GM12878 (cell line): ENCODE measurements around the gene HK2. TPM values are rescaled to one million over a fixed set of nuclear protein-coding genes. Genes with fewer than 3 reads are reported as not detected.

Source experiments
- ATAC-seq: fragments of 200-7000 bp; cut with Tn5 transposase; 3 replicates; pipeline ENCODE4 v1.9.1; 2020; ENCODE audit warnings: mild to moderate bottlenecking, moderate library complexity
- BruUV-seq: library from RNA; stranded (reverse); fragments of 400-500 nt; replicated peaks from 2 replicates; lab custom pipeline; 2021; lab: Mats Ljungman, UMichigan
- CTCF ChIA-PET: fragments of 300-600 bp; sonication (Branson Sonifier 250); formaldehyde crosslinking; extraction: SDS; loops from one replicate; lab custom pipeline; 2021; ENCODE audit warnings: inconsistent platforms; lab: Yijun Ruan, JAX
- POLR2A ChIA-PET: fragments of 350-600 bp; formaldehyde crosslinking; extraction: SDS; loops from one replicate; lab custom pipeline; 2021; ENCODE audit warnings: inconsistent platforms; lab: Charles Lee
- RAD21 ChIA-PET: fragments of 300-600 bp; sonication (Branson Sonifier 250); formaldehyde crosslinking; loops from one replicate; lab custom pipeline; 2023; ENCODE audit warnings: antibody characterized with exemption; ENCODE audit not compliant: unreplicated experiment; lab: Charles Lee
- SMC1A ChIA-PET: fragments of 300-600 bp; sonication (Branson Sonifier 250); formaldehyde crosslinking; loops from one replicate; lab custom pipeline; 2023; ENCODE audit not compliant: unreplicated experiment, uncharacterized antibody; lab: Charles Lee
- DNase-seq: peaks from one replicate; pipeline ENCODE4 v3.0.0-alpha.2; 2011; ENCODE audit warnings: low read depth, low spot score
- FAIRE-seq: peaks from 3 replicates; lab custom pipeline; 2011; peaks lifted over from hg19 to GRCh38; lab: Jason Lieb, UNC
- H2AFZ ChIP-seq: 2 replicates; pipeline ENCODE4 v1.6.0; 2011; ENCODE audit warnings: low read depth, low read length, control low read depth; ENCODE audit not compliant: control insufficient read depth
- H3K27ac ChIP-seq: 2 replicates; pipeline ENCODE4 v1.5.1; 2011; ENCODE audit warnings: control low read depth; ENCODE audit not compliant: control insufficient read depth, insufficient read depth
- H3K27me3 ChIP-seq, 2 experiments: replicated peaks in 1 of 2; 2 replicates each; pipeline versions ENCODE4 v1.6.0 to v1.6.1; 2011; ENCODE audit warnings: low read length in 1 of 2; ENCODE audit not compliant: control insufficient read depth in 2 of 2, insufficient read depth in 2 of 2
- H3K36me3 ChIP-seq, 2 experiments: 2 replicates each; pipeline ENCODE4 v1.5.1; 2011; ENCODE audit warnings: low read length in 1 of 2; ENCODE audit not compliant: control insufficient read depth in 2 of 2, insufficient read depth in 2 of 2
- H3K4me1 ChIP-seq: 2 replicates; pipeline ENCODE4 v1.6.1; 2011; ENCODE audit warnings: mild to moderate bottlenecking, low read length, moderate library complexity, mixed read lengths; ENCODE audit not compliant: control insufficient read depth, insufficient read depth
- H3K4me2 ChIP-seq: 2 replicates; pipeline ENCODE4 v1.6.0; 2011; ENCODE audit warnings: control low read depth; ENCODE audit not compliant: control insufficient read depth, insufficient read depth
- H3K4me3 ChIP-seq: fragments of 200-600 bp; sonication (generic); 2 replicates; pipeline ENCODE4 v1.5.1; 2016
- H3K79me2 ChIP-seq: 2 replicates; pipeline ENCODE4 v1.6.0; 2011; ENCODE audit warnings: low read length; ENCODE audit not compliant: control insufficient read depth, insufficient read depth
- H3K9ac ChIP-seq: 2 replicates; pipeline ENCODE4 v1.8.0; 2011; ENCODE audit warnings: low read length, control low read depth, mixed read lengths; ENCODE audit not compliant: control insufficient read depth, insufficient read depth
- H3K9me3 ChIP-seq: replicated peaks from 3 replicates; pipeline ENCODE4 v1.5.1; 2011; ENCODE audit warnings: mild to moderate bottlenecking, low read length; ENCODE audit not compliant: control insufficient read depth, insufficient read depth
- H4K20me1 ChIP-seq: 2 replicates; pipeline ENCODE4 v1.6.0; 2011; ENCODE audit not compliant: control insufficient read depth, insufficient read depth
- CBX3 ChIP-seq: fragments of 200-600 bp; sonication (generic); IDR thresholded peaks from 2 replicates; pipeline ENCODE4 v1.6.1; 2016; ENCODE audit warnings: low read depth, borderline replicate concordance
- EGR1 ChIP-seq, 2 experiments: IDR thresholded peaks; 1 replicate in 1 of 2; 2 replicates in 1 of 2; pipeline ENCODE4 v1.6.1; 2011 to 2012; ENCODE audit warnings: low read depth in 2 of 2, low read length in 2 of 2, borderline replicate concordance in 1 of 2, mild to moderate bottlenecking in 1 of 2, moderate library complexity in 1 of 2
- FOXK2 ChIP-seq: fragments of 450-650 bp; IDR thresholded peaks from 2 replicates; pipeline ENCODE4 v1.6.1; 2017; ENCODE audit warnings: mild to moderate bottlenecking, moderate library complexity
- POU2F2 ChIP-seq: IDR thresholded peaks from 3 replicates; pipeline ENCODE4 v1.6.1; 2011; ENCODE audit warnings: low read depth, mild to moderate bottlenecking, low read length, borderline replicate concordance
- WGBS: methylation state at CpG from one replicate; pipeline ENCODE4 v1.1.6; 2016; ENCODE audit warnings: low lambda C conversion rate; ENCODE audit not compliant: insufficient replicate concordance, insufficient coverage; ENCODE audit errors: missing lambda C conversion rate; 5-methylcytosine and 5-hydroxymethylcytosine counted together
- in situ Hi-C: fragments of 300-500 bp; cut with MboI; formaldehyde crosslinking; loops from 9 replicates; pipeline ENCODE4 v1.14.3; 2018; ENCODE audit warnings: mixed read lengths
- intact Hi-C: fragments of 100-400 bp; cut with micrococcal nuclease; formaldehyde crosslinking; loops from one replicate; pipeline ENCODE4 v1.14.2; 2022; ENCODE audit not compliant: unreplicated experiment
- polyA plus RNA-seq, 11 experiments: library from polyadenylated mRNA; depleted of rRNA in 4 of 11; unstranded in 6 of 11; stranded (reverse) in 5 of 11; fragments of >200 nt; fragmentation: Nextera tagmentation in 4 of 11; fragmentation: Illumina TruSeq in 1 of 11; extraction: Ambion mirVana in 4 of 11; extraction: Trizol in 1 of 11; gene quantifications; 1 replicate in 1 of 11; 2 replicates in 10 of 11; pipeline versions ENCODE4 v1.2.1 to v1.2.3, GENCODE V29; 2011 to 2016; ENCODE audit warnings: inconsistent platforms in 2 of 11, missing spikeins in 2 of 11, low read depth in 1 of 11
- total RNA-seq, 4 experiments: library from RNA; depleted of rRNA in 3 of 4; stranded (reverse); fragments of >200 nt in 3 of 4; fragmentation: Illumina TruSeq in 1 of 4; extraction: Trizol in 1 of 4; gene quantifications; 2 replicates each; pipeline versions ENCODE4 v1.2.1 to v1.2.3, GENCODE V29; 2013 to 2021

Gene HK2
- total and polyA plus RNA-seq, 10 of the 15 experiments (the other 5 are each of a cell fraction or from before 2014, with no cell fraction given): 5.0 to 73.1 (median 20.2) TPM

- Histone ChIP-seq H3K27ac (no peak overlapping the region), H3K36me3 (peaks cover 6 to 27% of the 10 kb centered on the region in 2 experiments), H3K4me3 (no peak overlapping the region), H3K4me2 (no peak overlapping the region), H3K27me3 (no peaks in the 10 kb centered on the region), H3K4me1 (no peaks in the 10 kb centered on the region), H3K9ac (no peak overlapping the region), H4K20me1 (no peaks in the 10 kb centered on the region), H3K9me3 (no peaks in the 10 kb centered on the region; the same call in 2 of the 3 replicates), H2AFZ (no peak overlapping the region), H3K79me2 (no peaks in the 10 kb centered on the region)
- intact Hi-C loops (no loop called here), in situ Hi-C loops (no loop called here)
- ATAC-seq: no peak
- TF ChIP-seq POU2F2: no peak
- no peak for TF ChIP-seq FOXK2
- RAD21 ChIA-PET: no interaction called here
- 97% methylated on average over 6 of the region's 6 CpGs for WGBS
- SMC1A ChIA-PET: no interaction called here
- CTCF ChIA-PET: no interaction called here
- FAIRE-seq: no peak
- POLR2A ChIA-PET: no interaction called here
- no TSS peak for BruUV-seq
- no peak for DNase-seq
Observed at GRCh38 chr2:74894272-74894981, 60.5 kb downstream of the HK2 start.

- H2AFZ ChIP-seq: no peak overlapping the region
- 93% methylated on average over 2 of the region's 2 CpGs for WGBS
- no peaks in the 10 kb centered on the region for H3K79me2 ChIP-seq
- ATAC-seq (no peak), DNase-seq (no peak), FAIRE-seq (no peak)
- no peaks in the 10 kb centered on the region for H3K27me3 ChIP-seq
- peaks cover 5 to 27% of the 10 kb centered on the region in 2 experiments for H3K36me3 ChIP-seq
- CTCF ChIA-PET: no interaction called here
- intact Hi-C loops: no loop called here
- POLR2A ChIA-PET: no interaction called here
- H3K4me2 ChIP-seq: no peak overlapping the region
- H3K4me3 ChIP-seq: no peak overlapping the region
- no peaks in the 10 kb centered on the region; the same call in 2 of the 3 replicates for H3K9me3 ChIP-seq
- in situ Hi-C loops: no loop called here
- no peaks in the 10 kb centered on the region for H4K20me1 ChIP-seq
- no TSS peak for BruUV-seq
- H3K27ac ChIP-seq: no peak overlapping the region
- TF ChIP-seq EGR1 (IDR thresholded peaks at IDR 0.05; ENCODE audit: borderline replicate concordance in 1 of 2, low read depth in 2 of 2, low read length in 2 of 2): no peak
- TF ChIP-seq CBX3: no peak
- no peaks in the 10 kb centered on the region for H3K4me1 ChIP-seq
- H3K9ac ChIP-seq: no peak overlapping the region
- SMC1A ChIA-PET: no interaction called here
- RAD21 ChIA-PET: no interaction called here
Observed at GRCh38 chr2:74895001-74895400, 61.1 kb downstream of the HK2 start.
